Effector memory CD4-positive, alpha-beta T cell (primary cell): ENCODE results near the gene AIP.

Experiments
- DNase-seq, 3 donors: peaks; one replicate each; pipeline ENCODE4 v3.0.0-alpha.2; 2020
- H3K27ac ChIP-seq: 2 replicates; pipeline ENCODE4 v1.7.0; 2013; ENCODE audit warnings: mild to moderate bottlenecking, low read length, moderate library complexity; ENCODE audit not compliant: insufficient read depth, poor library complexity, severe bottlenecking
- H3K27me3 ChIP-seq: replicated peaks from 2 replicates; pipeline ENCODE4 v1.7.0; 2013; ENCODE audit warnings: mild to moderate bottlenecking, low read length; ENCODE audit not compliant: insufficient read depth, control insufficient read depth, poor library complexity, severe bottlenecking
- H3K36me3 ChIP-seq: 2 replicates; pipeline ENCODE4 v1.7.0; 2013; ENCODE audit warnings: mild to moderate bottlenecking, low read length, moderate library complexity; ENCODE audit not compliant: control insufficient read depth, insufficient read depth
- H3K4me1 ChIP-seq: 2 replicates; pipeline ENCODE4 v1.7.0; 2013; ENCODE audit warnings: low read length, mild to moderate bottlenecking; ENCODE audit not compliant: control insufficient read depth, insufficient read depth, poor library complexity, severe bottlenecking
- H3K4me3 ChIP-seq: 2 replicates; pipeline ENCODE4 v1.7.0; 2013; ENCODE audit warnings: low read length, low read depth, mild to moderate bottlenecking; ENCODE audit not compliant: insufficient read depth, poor library complexity, severe bottlenecking
- H3K9me3 ChIP-seq: 2 replicates; pipeline ENCODE4 v1.7.0; 2013; ENCODE audit warnings: mild to moderate bottlenecking, low read length, moderate library complexity; ENCODE audit not compliant: control insufficient read depth
- total RNA-seq, 3 donors: gene quantifications; one replicate each; lab custom pipeline; 2026; lab: John Stamatoyannopoulos, UW

Gene AIP
- total RNA-seq: 56.2 to 84.4 (median 76.5) reads per million in 3 donors

- peaks cover 50% of the 10 kb centered on the region for H3K4me1 ChIP-seq
These were observed at the start of gene AIP for GRCh38 chr11:67482827-67483798. TSS of gene AIP (plus strand) at chr11:67483026. CDS start at chr11:67483159, 133 bp downstream.

GRCh38 chr11:67433536-67434394 lies 49.1 kb upstream of the AIP start:
- H3K4me1 ChIP-seq: peaks cover 50% of the 10 kb centered on the region
- no peak for DNase-seq
- no peaks in the 10 kb centered on the region for H3K9me3 ChIP-seq
- H3K36me3 ChIP-seq: peaks cover 22% of the 10 kb centered on the region
- peak overlapping the region; percentile 93 for H3K27ac ChIP-seq
- no peak overlapping the region for H3K4me3 ChIP-seq
- H3K27me3 ChIP-seq: no peaks in the 10 kb centered on the region

More at GRCh38 chr11:67482827-67483798, at the start of gene AIP:
- H3K9me3 ChIP-seq: no peaks in the 10 kb centered on the region
- peak within 1 kb of the TSS; percentile 86 for H3K27ac ChIP-seq
- DNase-seq: peak; percentile 88 to 96 (median 95)
- peaks cover 12% of the 10 kb centered on the region for H3K36me3 ChIP-seq
- no peaks in the 10 kb centered on the region for H3K27me3 ChIP-seq
- H3K4me3 ChIP-seq: peak within 1 kb of the TSS; percentile 58

- peak overlapping the region; percentile 93 for H3K27ac ChIP-seq
- no peak for DNase-seq
These were observed 48.4 kb upstream of the AIP start for GRCh38 chr11:67434395-67434881.

GRCh38 chr11:67435031-67435726 lies 47.6 kb upstream of the AIP start:
- DNase-seq: no peak
- Histone ChIP-seq H3K4me3 (peak overlapping the region; percentile 94), H3K4me1 (peaks cover 59% of the 10 kb centered on the region), H3K27ac (peak overlapping the region; percentile 93), H3K36me3 (peaks cover 22% of the 10 kb centered on the region), H3K9me3 (no peaks in the 10 kb centered on the region), H3K27me3 (no peaks in the 10 kb centered on the region)

More at GRCh38 chr11:67434395-67434881, 48.4 kb upstream of the AIP start:
- H3K27me3 ChIP-seq: no peaks in the 10 kb centered on the region
- H3K4me3 ChIP-seq: no peak overlapping the region
- H3K4me1 ChIP-seq: peaks cover 52% of the 10 kb centered on the region
- H3K9me3 ChIP-seq: no peaks in the 10 kb centered on the region
- peaks cover 22% of the 10 kb centered on the region for H3K36me3 ChIP-seq

- Histone ChIP-seq H3K27me3 (no peaks in the 10 kb centered on the region), H3K36me3 (peaks cover 18% of the 10 kb centered on the region), H3K27ac (peak overlapping the region; percentile 93), H3K9me3 (no peaks in the 10 kb centered on the region), H3K4me1 (peaks cover 66% of the 10 kb centered on the region), H3K4me3 (peak overlapping the region; percentile 94)
- DNase-seq: no peak
These were observed 46.9 kb upstream of the AIP start for GRCh38 chr11:67435727-67436458.

- H3K36me3 ChIP-seq: peaks cover 18% of the 10 kb centered on the region
- H3K9me3 ChIP-seq: no peaks in the 10 kb centered on the region
- no peaks in the 10 kb centered on the region for H3K27me3 ChIP-seq
- peak overlapping the region; percentile 94 for H3K4me3 ChIP-seq
- peak overlapping the region; percentile 93 for H3K27ac ChIP-seq
- peaks cover 72% of the 10 kb centered on the region for H3K4me1 ChIP-seq
- DNase-seq: peak in 1 of 3 donors; percentile 48
These were observed 46.3 kb upstream of the AIP start for GRCh38 chr11:67436459-67437081.

- H3K27me3 ChIP-seq: no peaks in the 10 kb centered on the region
- peak within 1 kb of the TSS; percentile 93 for H3K27ac ChIP-seq
- no peaks in the 10 kb centered on the region for H3K9me3 ChIP-seq
- peak; percentile 68 to 71 (median 68) for DNase-seq
- H3K36me3 ChIP-seq: peaks cover 18% of the 10 kb centered on the region
- H3K4me1 ChIP-seq: peaks cover 77% of the 10 kb centered on the region
- H3K4me3 ChIP-seq: peak within 1 kb of the TSS; percentile 94
These were observed 45.6 kb upstream of the AIP start, which contains the start of gene PTPRCAP for GRCh38 chr11:67437082-67437808. TSS of gene PTPRCAP (minus strand) at chr11:67437682. CDS start at chr11:67437619, 63 bp downstream.

- H3K36me3 ChIP-seq: peaks cover 18% of the 10 kb centered on the region
- DNase-seq: no peak
- H3K27me3 ChIP-seq: no peaks in the 10 kb centered on the region
- H3K4me3 ChIP-seq: peak overlapping the region; percentile 94
- peaks cover 75% of the 10 kb centered on the region for H3K4me1 ChIP-seq
- no peaks in the 10 kb centered on the region for H3K9me3 ChIP-seq
- peak overlapping the region; percentile 93 for H3K27ac ChIP-seq
These were observed 45.0 kb upstream of the AIP start for GRCh38 chr11:67437809-67438157.
